Subcutaneous adipose tissue (tissue), 4 donors: ENCODE results near the gene GHSR. TPM values are rescaled to one million over a fixed set of nuclear protein-coding genes. Genes with fewer than 3 reads are reported as not detected.

ENCODE experiments used
- CTCF ChIP-seq: fragments of 450-650 bp; IDR thresholded peaks from one replicate; pipeline ENCODE4 v1.5.1; 2016; ENCODE audit warnings: low read depth, mild to moderate bottlenecking, control low read depth, antibody characterized with exemption, moderate library complexity
- total RNA-seq, 4 donors: library from RNA; depleted of rRNA; stranded (reverse); fragments of >200 nt; gene quantifications; one replicate each; pipeline ENCODE4 v1.1.0, GENCODE V29; 2016

Gene GHSR
- total RNA-seq, 4 donors from 2014 or later = not detected

DNA sequence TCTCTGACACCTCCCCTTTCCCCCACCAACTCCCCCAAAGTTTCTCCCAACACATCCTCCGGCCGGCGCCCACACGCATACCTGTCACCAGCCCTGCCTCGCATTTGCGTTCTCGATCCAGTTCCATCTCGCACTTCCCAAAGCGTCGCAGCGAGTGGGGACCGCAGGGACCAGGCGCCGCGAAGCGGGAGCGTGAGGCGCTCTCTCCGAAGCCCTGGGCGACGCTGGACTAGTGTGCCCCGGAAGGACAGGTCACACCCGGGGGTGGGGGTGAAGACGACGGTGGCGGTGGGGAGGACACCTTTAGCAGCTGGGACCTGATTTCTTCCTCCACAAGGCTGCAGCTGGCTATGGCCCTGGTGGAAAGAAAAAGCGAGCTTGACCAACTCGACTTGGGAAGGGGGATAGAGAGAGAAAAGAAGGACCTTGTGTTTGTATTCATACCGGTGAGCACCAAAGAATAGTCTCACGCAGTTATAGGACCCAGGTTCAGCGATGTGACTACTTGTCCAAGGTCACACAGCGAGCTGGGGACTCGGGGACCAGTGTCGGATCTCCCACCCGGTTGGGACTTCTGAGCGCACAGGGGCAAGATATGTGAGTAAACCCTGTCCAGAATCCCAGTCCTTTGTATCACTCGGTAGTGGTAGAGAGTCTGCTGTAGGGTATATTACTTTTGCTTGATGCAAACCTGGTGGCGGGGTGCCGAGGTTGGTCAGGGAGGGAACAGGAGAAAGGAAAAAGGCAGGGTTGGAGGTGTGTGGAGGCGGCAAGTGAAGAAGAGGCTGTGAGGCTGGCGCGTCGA lies 607 bp upstream of the GHSR start:
- TF ChIP-seq CTCF = no peak

DNA sequence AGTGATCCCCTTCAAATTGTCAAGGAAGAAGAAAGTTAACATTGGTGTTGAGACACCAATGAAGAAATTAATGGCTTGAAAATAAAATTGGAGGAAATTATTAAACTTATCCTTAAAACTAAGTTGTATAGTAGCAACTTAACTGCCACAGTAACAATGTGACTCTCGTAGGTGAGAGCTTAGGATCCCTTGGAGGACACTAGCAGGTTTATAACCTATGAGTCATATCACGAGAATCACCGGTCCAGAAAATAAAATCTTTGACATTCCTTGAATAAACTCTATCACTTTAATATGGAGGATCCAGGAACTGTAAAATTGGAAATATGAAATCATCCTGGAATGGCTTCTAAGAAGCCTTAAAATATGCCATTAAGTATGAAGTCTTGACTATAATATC lies 2.1 kb downstream of the GHSR start:
- TF ChIP-seq CTCF = no peak

- no peak for TF ChIP-seq CTCF
Observed at GRCh38 chr3:172444821-172445220, 3.4 kb downstream of the GHSR start.

GRCh38 chr3:172442606-172443005 lies 5.7 kb downstream of the GHSR start:
- TF ChIP-seq CTCF = no peak

DNA sequence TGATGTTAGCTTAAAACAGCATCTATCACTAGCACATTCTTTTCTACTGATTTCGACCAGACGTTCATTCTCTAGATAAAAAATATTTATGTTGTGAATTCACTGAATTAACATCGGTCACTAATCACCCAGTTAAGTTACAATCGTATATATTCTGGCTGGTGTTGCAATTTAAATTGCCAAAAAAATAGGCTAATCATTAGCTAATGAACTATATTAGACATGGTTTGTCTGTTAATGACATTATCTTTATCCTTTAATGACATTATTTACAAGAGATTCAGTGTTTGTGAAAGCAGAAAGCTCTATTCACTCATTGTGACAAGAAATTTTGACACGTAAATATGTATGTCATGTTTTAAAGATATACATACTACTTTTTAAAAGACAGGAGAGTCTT lies 6.7 kb downstream of the GHSR start:
- TF ChIP-seq CTCF = no peak

DNA sequence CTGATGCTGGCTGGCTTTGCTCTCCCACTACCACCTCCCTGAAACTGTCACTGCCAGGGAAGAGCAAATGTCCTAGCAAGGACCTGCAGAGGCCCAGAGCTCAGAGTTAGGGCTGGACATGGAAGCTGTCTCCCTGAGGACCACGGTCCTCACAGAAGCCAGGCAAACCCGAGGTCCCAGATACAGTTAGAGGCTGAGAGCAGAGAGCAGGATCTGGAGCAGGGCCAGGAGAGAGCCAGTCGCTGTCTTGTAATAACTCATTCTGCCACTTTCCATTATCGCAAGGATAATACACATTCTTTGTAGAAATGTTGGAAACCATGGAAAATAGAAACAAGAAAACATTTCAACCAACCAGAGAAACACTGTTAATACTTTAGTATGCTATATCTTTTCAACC lies 10.1 kb downstream of the GHSR start:
- TF ChIP-seq CTCF = no peak

GRCh38 chr3:172437713-172438112 lies 10.5 kb downstream of the GHSR start:
- TF ChIP-seq CTCF = no peak
